ENCODE data around the gene SMG5. TPM values are rescaled to one million over a fixed set of nuclear protein-coding genes. Genes with fewer than 3 reads are reported as not detected.

The SMG5 gene
- total RNA-seq, 1 donor from 2014 or later: 84.4 TPM

- no peak overlapping the region for H3K4me3 ChIP-seq (ENCODE audit: low read depth, low read length)
- H3K36me3 ChIP-seq (ENCODE audit: control insufficient read depth, insufficient read depth, low read length): peaks cover 7% of the 10 kb centered on the region
- no peak for DNase-seq (ENCODE audit: low read depth)
- TF ChIP-seq CTCF (IDR thresholded peaks at IDR 0.05; ENCODE audit: insufficient read depth, low read length, poor library complexity, severe bottlenecking): no peak
- no peaks in the 10 kb centered on the region for H3K27me3 ChIP-seq (ENCODE audit: control insufficient read depth, insufficient read depth, low read length)
These were observed 29.0 kb downstream of the SMG5 start for GRCh38 chr1:156253634-156254033.

- H3K36me3 ChIP-seq (ENCODE audit: control insufficient read depth, insufficient read depth, low read length): peaks cover 7% of the 10 kb centered on the region
These were observed 31.1 kb downstream of the SMG5 start for GRCh38 chr1:156251527-156251926.

GRCh38 chr1:156249593-156249992 is 33.0 kb downstream of the SMG5 start:
- TF ChIP-seq CTCF (IDR thresholded peaks at IDR 0.05; ENCODE audit: insufficient read depth, low read length, poor library complexity, severe bottlenecking): no peak
- Histone ChIP-seq H3K4me3 (ENCODE audit: low read depth, low read length) (no peak overlapping the region), H3K27me3 (ENCODE audit: control insufficient read depth, insufficient read depth, low read length) (peaks cover 4% of the 10 kb centered on the region), H3K36me3 (ENCODE audit: control insufficient read depth, insufficient read depth, low read length) (peaks cover 7% of the 10 kb centered on the region)
- no peak for DNase-seq (ENCODE audit: low read depth)

More at GRCh38 chr1:156251527-156251926, 31.1 kb downstream of the SMG5 start:
- TF ChIP-seq CTCF (IDR thresholded peaks at IDR 0.05; ENCODE audit: insufficient read depth, low read length, poor library complexity, severe bottlenecking): no peak
- Histone ChIP-seq H3K4me3 (ENCODE audit: low read depth, low read length) (no peak overlapping the region), H3K27me3 (ENCODE audit: control insufficient read depth, insufficient read depth, low read length) (no peaks in the 10 kb centered on the region)
- no peak for DNase-seq (ENCODE audit: low read depth)

- Histone ChIP-seq H3K36me3 (ENCODE audit: control insufficient read depth, insufficient read depth, low read length) (peaks cover 6% of the 10 kb centered on the region), H3K4me3 (ENCODE audit: low read depth, low read length) (no peak overlapping the region), H3K27me3 (ENCODE audit: control insufficient read depth, insufficient read depth, low read length) (peaks cover 4% of the 10 kb centered on the region)
- no peak for TF ChIP-seq CTCF (IDR thresholded peaks at IDR 0.05; ENCODE audit: insufficient read depth, low read length, poor library complexity, severe bottlenecking)
- DNase-seq (ENCODE audit: low read depth): no peak
These were observed 34.3 kb downstream of the SMG5 start for GRCh38 chr1:156248323-156248683.

GRCh38 chr1:156247460-156248322 is 34.9 kb downstream of the SMG5 start, which contains the start of gene PAQR6:
Gene PAQR6, minus strand, starts transcription at chr1:156248056. Its CDS starts 1,325 bp downstream, at chr1:156246731.
- no peak for TF ChIP-seq CTCF (IDR thresholded peaks at IDR 0.05; ENCODE audit: insufficient read depth, low read length, poor library complexity, severe bottlenecking)
- H3K27me3 ChIP-seq (ENCODE audit: control insufficient read depth, insufficient read depth, low read length): peaks cover 4% of the 10 kb centered on the region
- no peak within 1 kb of the TSS for H3K4me3 ChIP-seq (ENCODE audit: low read depth, low read length)
- DNase-seq (ENCODE audit: low read depth): no peak
- peaks cover 5% of the 10 kb centered on the region for H3K36me3 ChIP-seq (ENCODE audit: control insufficient read depth, insufficient read depth, low read length)

All from kidney epithelial cell (primary cell).